IMR-90 (cell line): ENCODE results near the gene CCDC141.

Experiments used
- BHLHE40 ChIP-seq: fragments of 150-350 bp; IDR thresholded peaks from 2 replicates; pipeline ENCODE4 v1.6.1; 2016; ENCODE audit warnings: mild to moderate bottlenecking, low read depth, low read length
- CEBPB ChIP-seq: IDR thresholded peaks from 2 replicates; pipeline ENCODE4 v1.6.1; 2012; ENCODE audit warnings: low read depth, low read length, improper control_type of control experiment
- CHD1 ChIP-seq: IDR thresholded peaks from 2 replicates; pipeline ENCODE4 v1.6.1; 2012; ENCODE audit warnings: low read depth, low read length, improper control_type of control experiment
- ELK1 ChIP-seq: fragments of 150-350 bp; IDR thresholded peaks from 2 replicates; pipeline ENCODE4 v1.6.1; 2016; ENCODE audit warnings: low read depth, mild to moderate bottlenecking, low read length, moderate library complexity, borderline replicate concordance
- FOS ChIP-seq: fragments of 150-350 bp; IDR thresholded peaks from 2 replicates; pipeline ENCODE4 v1.6.1; 2016; ENCODE audit warnings: low read depth, low read length
- MAFK ChIP-seq: IDR thresholded peaks from 2 replicates; pipeline ENCODE4 v1.6.1; 2012; ENCODE audit warnings: low read depth, low read length, improper control_type of control experiment
- MXI1 ChIP-seq: IDR thresholded peaks from 2 replicates; pipeline ENCODE4 v1.6.1; 2012; ENCODE audit warnings: low read depth, mild to moderate bottlenecking, low read length, moderate library complexity, borderline replicate concordance
- POLR2A ChIP-seq: IDR thresholded peaks from 2 replicates; pipeline ENCODE4 v1.6.1; 2012; ENCODE audit warnings: mild to moderate bottlenecking, low read depth, low read length
- RAD21 ChIP-seq: IDR thresholded peaks from 2 replicates; pipeline ENCODE4 v1.6.1; 2012; ENCODE audit warnings: low read length, improper control_type of control experiment
- RCOR1 ChIP-seq: IDR thresholded peaks from 2 replicates; pipeline ENCODE4 v1.6.1; 2012; ENCODE audit warnings: mild to moderate bottlenecking, low read length, improper control_type of control experiment; ENCODE audit not compliant: insufficient replicate concordance
- RFX5 ChIP-seq: IDR thresholded peaks from 2 replicates; pipeline ENCODE4 v1.8.0; 2012; ENCODE audit warnings: low read depth, mild to moderate bottlenecking, low read length, moderate library complexity
- SMC3 ChIP-seq: fragments of 150-350 bp; IDR thresholded peaks from 2 replicates; pipeline ENCODE4 v1.6.1; 2016; ENCODE audit warnings: low read depth, mild to moderate bottlenecking, antibody characterized with exemption, low read length, moderate library complexity
- USF2 ChIP-seq: fragments of 150-350 bp; IDR thresholded peaks from 2 replicates; pipeline ENCODE4 v1.6.1; 2017; ENCODE audit warnings: mild to moderate bottlenecking, antibody characterized with exemption, low read length, low read depth
- TF ChIP-seq, protein P1 (sequence below): conservative IDR thresholded peaks from 2 replicates; pipeline ENCODE4 v1.5.1; 2012; ENCODE audit warnings: mild to moderate bottlenecking, low read depth, low read length, improper control_type of control experiment

DNA sequence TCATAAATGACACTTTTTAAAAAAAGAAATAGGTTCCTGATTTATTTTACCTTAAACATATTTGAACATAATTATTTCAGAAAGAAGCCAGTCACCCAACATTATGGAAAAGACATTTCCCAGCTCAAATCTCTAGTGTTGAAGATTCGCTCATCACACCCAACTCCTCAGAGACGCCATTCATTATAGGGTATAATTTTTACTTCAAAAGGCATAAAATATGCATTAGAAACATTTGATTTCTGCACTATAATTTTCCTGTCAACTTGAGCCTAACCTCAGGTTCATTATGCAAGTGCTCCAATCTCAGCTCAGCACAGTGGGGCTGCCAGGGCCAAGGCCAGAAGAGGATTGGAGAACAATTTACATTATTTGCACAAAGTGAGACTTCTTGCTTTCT is 183.9 kb downstream of the CCDC141 start:
- TF ChIP-seq, protein P1, sequence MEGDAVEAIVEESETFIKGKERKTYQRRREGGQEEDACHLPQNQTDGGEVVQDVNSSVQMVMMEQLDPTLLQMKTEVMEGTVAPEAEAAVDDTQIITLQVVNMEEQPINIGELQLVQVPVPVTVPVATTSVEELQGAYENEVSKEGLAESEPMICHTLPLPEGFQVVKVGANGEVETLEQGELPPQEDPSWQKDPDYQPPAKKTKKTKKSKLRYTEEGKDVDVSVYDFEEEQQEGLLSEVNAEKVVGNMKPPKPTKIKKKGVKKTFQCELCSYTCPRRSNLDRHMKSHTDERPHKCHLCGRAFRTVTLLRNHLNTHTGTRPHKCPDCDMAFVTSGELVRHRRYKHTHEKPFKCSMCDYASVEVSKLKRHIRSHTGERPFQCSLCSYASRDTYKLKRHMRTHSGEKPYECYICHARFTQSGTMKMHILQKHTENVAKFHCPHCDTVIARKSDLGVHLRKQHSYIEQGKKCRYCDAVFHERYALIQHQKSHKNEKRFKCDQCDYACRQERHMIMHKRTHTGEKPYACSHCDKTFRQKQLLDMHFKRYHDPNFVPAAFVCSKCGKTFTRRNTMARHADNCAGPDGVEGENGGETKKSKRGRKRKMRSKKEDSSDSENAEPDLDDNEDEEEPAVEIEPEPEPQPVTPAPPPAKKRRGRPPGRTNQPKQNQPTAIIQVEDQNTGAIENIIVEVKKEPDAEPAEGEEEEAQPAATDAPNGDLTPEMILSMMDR = no peak
- TF ChIP-seq RFX5 (no peak), POLR2A (no peak), MXI1 (no peak), CEBPB (no peak), SMC3 (no peak), RAD21 (no peak), FOS (no peak), USF2 (no peak), BHLHE40 (no peak), CHD1 (no peak), RCOR1 (no peak), MAFK (no peak), ELK1 (no peak)
